NCI-H69 (cell line): Measurements from ENCODE around the gene SFTA2.
"Not testable (repeated sequence)": the region's sequence is repeated elsewhere in the genome, so short reads cannot be mapped to it uniquely, and the experiment has no call there.

ENCODE experiments used
- DNase-seq: peaks from one replicate; lab custom pipeline; 2025; lab: John Stamatoyannopoulos, UW

Gene SFTA2

DNA sequence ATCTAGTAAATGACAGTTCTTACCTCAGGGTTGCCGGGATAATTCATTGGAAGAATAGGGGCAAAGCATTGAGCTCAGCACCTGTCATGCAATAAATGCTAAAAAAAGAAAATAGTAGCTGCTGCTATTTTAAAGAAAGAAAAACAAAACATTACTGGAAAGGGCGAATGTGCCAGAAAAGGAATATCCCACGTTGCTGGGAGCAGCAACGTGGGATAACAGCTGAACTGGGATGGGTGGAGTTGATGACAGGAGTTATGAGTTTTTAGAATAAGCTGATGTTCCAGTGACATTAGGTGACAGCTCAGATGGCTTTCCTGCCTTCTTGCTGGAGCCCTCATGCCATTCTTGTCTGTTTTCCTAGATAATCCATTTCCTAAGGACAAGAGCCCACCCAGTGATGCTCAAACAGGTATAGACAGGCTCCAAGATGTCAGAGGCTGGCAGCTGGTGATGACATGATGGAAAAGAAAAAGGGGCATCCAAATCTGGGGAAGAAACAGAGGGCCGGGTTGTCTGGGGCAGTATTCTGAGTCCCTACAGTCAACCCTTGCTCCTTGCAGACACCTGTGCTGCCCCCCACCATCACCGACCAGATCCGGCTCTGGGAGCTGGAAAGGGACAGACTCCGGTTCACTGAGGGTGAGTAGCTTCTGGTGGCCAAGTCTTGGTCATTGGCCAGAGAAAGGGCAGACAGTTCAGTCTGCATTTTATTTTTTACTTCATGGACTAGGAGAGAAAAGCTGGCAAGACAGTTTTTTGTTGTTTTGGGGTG, 19.0 kb downstream of the SFTA2 start:
- DNase-seq: no peak

- not testable (repeated sequence) for DNase-seq
These were observed 21.5 kb downstream of the SFTA2 start for GRCh38 chr6:30910473-30910872.

GRCh38 chr6:30908700-30909099, 23.3 kb downstream of the SFTA2 start:
- no peak for DNase-seq

DNA sequence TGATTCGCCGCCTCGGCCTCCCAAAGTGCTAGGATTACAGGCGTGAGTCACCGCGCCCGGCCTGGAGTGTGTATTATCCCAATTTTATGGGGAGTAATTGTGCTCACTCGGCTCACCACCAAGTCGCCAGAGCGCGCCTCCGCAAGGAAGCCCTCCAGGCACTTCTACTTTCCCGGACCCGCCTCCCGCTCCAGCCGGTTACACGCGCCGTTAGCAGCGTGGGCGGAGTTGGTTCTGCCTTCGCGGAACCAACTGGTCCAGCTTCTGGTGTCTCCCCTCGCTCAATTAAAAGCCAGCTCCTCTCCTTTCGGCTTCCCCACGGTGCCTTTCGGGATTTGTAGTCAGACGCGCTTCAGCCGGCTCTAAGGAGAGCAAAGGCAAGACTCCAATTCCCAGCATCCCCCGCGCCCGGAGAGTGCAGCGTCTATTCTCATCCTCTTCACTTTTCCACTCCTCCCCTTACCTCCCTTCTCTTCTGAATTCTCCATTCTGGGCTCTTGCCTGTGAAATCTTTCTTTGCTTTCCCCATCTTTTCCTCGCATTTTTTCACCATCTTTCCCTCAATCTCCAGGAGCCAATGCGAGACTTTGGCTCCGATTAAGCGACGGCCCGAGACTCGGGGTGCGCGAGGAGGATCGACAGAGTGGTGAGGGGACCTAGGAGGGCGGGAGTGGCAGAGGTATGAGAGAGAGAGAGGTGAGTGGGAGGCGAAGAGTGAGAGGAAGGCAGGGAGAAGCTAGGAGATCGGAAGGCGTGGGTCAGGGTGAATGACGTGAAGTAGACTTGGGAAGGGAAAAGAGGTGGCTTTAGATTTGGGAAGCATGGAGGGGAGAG, 24.0 kb downstream of the SFTA2 start, which contains the start of gene GTF2H4:
GTF2H4 (plus strand) TSS at position 450 of the 834 bp plus-strand sequence.
- peak; percentile 99 for DNase-seq

DNA sequence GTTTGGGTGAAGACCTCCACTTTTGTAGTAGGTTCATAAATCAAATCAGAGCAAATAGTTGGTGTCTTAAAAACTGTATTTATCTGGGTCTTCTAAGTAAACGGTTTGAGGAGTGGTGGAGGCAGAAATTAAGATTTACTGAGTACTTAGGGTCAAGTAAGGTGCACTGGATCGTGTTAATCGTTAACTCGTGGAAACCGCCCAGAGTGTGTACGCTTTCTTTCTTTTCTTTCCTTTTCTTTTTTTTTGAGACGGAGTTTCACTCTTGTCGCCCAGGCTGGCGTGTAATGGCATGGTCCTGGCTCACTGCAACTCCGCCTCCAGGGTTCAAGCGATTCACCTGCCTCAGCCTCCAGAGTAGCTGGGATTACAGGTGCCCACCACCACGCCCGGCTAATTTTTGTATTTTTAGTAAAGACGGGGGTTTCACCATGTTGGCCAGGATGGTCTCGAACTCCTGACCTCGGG, 24.6 kb downstream of the SFTA2 start:
- DNase-seq: not testable (repeated sequence)

DNA sequence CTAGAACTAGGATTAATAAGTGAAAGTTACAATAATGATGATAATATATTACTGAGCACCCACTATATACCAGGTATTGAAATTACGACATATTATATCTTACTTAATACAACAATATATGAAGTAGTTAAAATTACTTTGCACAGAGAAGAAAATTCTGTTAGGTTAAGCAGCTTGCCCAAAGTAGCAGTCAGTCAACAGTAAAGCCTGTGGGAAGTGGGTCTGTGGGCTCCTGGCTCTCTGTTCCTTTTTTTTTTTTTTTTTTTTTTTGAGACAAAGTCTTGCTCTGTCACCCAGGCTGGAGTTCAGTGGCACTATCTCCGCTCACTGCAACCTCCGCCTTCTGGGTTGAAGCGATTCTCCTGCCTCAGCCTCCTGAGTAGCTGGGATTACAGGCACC, 28.7 kb downstream of the SFTA2 start:
- DNase-seq: no peak

GRCh38 chr6:30902709-30903108, 29.3 kb downstream of the SFTA2 start:
- DNase-seq: no peak

- DNase-seq: not testable (repeated sequence)
These were observed 29.8 kb downstream of the SFTA2 start for GRCh38 chr6:30902196-30902595.

DNA sequence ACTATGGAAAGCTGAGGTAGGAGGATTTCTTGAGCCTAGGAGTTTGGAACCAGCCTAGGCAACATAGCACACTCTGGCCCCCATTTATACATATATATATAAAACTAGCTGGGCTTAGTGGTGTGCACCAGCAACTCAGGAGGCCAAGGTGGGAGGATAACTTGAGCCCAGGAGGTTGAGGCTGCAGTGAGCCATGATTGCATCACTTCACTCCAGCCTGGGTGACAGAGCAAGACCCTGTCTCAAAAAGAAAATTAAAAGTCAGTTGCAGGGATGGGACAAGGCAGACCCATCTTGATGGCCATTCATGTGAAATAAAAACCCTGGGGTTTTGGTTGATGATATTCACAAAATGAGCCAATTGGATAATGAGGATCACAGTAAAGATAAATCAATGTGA, 30.5 kb downstream of the SFTA2 start:
- no peak for DNase-seq

DNA sequence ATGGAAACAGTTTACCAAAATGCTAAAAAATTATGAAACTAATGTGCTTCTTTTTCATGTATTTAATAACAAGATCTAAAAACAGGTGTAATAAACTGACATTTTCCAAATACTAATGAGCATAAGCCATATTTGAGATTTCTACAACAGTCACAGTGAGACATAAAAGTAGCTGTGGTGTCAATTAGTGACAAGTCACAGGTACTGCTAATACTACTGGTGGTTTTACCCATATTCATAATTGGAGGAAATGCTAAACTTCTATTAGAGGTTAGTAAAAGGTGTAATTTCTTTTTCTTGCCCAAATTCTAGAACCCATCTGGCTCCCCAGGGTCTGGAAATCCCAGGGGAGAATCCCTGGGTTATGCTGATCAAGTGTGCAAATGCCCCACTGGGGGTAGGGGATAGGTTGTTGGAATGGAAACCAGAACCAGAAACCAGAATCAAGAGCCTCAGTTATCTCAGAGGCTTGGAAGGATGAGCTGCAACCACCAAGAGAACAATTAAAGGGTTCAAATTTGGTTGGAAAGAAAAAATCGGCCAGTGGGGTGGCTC, 31.0 kb downstream of the SFTA2 start:
- no peak for DNase-seq

DNA sequence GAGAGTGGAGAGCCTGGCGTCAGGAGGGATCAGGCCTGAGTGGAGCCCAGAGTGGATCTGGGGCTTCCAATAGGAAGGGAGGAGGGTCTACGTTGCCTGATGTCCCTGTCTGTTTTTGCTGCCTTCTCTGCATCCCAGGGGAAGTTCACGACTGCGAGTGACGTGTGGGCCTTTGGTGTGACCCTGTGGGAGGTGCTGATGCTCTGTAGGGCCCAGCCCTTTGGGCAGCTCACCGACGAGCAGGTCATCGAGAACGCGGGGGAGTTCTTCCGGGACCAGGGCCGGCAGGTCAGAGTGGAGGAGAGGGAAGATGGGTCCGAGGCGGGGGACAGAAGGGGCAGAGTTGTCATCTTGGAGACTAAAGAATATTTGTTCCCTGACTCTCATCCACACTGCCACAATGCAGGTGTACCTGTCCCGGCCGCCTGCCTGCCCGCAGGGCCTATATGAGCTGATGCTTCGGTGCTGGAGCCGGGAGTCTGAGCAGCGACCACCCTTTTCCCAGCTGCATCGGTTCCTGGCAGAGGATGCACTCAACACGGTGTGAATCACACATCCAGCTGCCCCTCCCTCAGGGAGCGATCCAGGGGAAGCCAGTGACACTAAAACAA, 33.1 kb downstream of the SFTA2 start:
- DNase-seq: no peak

- no peak for DNase-seq
These were observed 34.1 kb downstream of the SFTA2 start for GRCh38 chr6:30897882-30898281.

DNA sequence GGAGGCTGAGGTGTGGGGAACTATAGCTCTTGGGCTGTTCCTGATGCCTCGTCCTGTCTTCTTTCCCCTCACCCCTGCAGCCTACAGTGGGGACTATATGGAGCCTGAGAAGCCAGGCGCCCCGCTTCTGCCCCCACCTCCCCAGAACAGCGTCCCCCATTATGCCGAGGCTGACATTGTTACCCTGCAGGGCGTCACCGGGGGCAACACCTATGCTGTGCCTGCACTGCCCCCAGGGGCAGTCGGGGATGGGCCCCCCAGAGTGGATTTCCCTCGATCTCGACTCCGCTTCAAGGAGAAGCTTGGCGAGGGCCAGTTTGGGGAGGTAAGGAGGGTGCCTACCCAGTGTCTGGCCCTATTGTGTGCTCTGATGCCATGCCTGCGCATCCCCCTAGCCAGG, 35.4 kb downstream of the SFTA2 start:
- no peak for DNase-seq

DNA sequence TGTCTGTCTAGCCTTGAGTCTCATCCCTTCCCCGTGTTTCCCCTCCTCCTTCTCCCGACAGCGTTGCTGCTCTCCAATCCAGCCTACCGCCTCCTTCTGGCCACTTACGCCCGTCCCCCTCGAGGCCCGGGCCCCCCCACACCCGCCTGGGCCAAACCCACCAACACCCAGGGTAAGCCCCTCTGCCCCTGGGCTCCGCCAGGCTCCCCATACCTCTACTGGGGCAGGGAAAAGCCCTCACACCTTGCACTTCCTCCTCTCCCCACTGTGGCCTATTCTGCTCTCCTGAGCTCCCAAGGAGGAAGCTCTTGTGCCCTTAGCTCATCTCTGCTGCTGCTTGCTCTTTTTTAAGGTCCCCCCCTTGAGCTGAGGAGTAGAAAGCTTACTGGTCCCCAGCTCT, 36.6 kb downstream of the SFTA2 start:
- DNase-seq: no peak

- DNase-seq: no peak
These were observed 37.0 kb downstream of the SFTA2 start for GRCh38 chr6:30894935-30895334.

- DNase-seq: no peak
These were observed 37.6 kb downstream of the SFTA2 start for GRCh38 chr6:30894381-30894780.

- DNase-seq: no peak
These were observed 38.3 kb downstream of the SFTA2 start for GRCh38 chr6:30893666-30894065.

DNA sequence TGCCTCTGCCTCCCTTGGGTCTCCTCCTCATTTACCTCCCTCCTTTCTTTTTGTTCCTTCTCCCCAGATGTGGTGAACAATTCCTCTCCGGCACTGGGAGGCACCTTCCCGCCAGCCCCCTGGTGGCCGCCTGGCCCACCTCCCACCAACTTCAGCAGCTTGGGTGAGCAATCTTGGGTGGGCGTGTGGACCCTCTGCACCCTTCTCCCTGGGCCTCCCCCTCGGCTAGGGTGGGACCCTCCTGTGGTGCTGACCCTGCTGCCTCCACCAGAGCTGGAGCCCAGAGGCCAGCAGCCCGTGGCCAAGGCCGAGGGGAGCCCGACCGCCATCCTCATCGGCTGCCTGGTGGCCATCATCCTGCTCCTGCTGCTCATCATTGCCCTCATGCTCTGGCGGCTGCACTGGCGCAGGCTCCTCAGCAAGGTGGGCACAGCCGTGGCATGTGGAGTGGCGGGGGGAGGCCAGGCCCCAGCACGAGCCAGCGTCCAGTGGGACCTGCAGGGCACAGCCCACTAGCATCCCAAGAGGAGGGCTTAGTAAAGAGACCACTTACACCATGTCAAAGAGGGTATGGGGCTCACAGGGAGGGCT, 38.9 kb downstream of the SFTA2 start:
- DNase-seq: no peak

GRCh38 chr6:30891816-30892538, 40.0 kb downstream of the SFTA2 start:
- no peak for DNase-seq

- no peak for DNase-seq
These were observed 40.6 kb downstream of the SFTA2 start for GRCh38 chr6:30891450-30891723.

DNA sequence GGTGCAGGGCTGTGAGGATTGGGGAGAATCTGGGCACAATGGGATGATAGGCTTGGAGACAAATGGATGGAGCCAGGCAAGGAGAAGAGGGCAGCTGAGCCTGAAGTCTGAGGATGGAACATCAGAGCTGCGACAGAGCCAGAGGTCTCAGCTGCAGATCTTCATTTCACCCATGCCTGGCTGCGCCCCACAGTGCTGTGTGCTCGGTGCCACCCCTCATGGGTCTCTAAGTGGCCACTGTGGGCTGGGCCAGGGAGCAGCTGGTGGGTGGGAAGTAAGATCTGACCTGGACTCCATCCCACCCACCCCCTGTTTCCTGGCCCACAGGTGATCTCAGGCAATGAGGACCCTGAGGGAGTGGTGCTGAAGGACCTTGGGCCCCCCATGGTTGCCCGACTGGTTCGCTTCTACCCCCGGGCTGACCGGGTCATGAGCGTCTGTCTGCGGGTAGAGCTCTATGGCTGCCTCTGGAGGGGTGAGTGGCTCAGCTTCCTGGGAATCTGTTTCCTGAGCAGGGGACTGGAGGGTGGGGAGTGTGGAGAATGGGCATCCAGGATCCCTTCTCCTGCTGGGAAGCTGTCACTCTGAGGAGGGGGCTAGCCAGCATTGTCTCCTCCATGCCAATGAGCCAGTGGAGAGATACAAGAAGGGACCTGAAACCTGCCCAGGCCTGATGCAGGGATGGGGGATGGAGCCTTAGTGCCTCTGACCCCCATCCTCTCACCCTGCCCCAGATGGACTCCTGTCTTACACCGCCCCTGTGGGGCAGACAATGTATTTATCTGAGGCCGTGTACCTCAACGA, 41.1 kb downstream of the SFTA2 start:
- DNase-seq: peak; percentile 39
